MG63 (cell line): Measurements from ENCODE around the gene ECSIT. TPM values are rescaled to one million over a fixed set of nuclear protein-coding genes. Genes with fewer than 3 reads are reported as not detected.
"Not testable (repeated sequence)": the region's sequence is repeated elsewhere in the genome, so short reads cannot be mapped to it uniquely, and the experiment has no call there.

Experiments used
- DNase-seq: peaks from one replicate; pipeline ENCODE4 v3.0.0-alpha.2; 2020
- H3K27me3 ChIP-seq: fragments of 250-450 bp; sonication (Bioruptor Pico); 2 replicates; pipeline ENCODE4 v1.5.1; 2020; ENCODE audit warnings: mild to moderate bottlenecking, moderate library complexity
- H3K36me3 ChIP-seq: fragments of 250-450 bp; sonication (Bioruptor Pico); 2 replicates; pipeline ENCODE4 v1.5.1; 2020; ENCODE audit warnings: mild to moderate bottlenecking, moderate library complexity
- H3K4me3 ChIP-seq: fragments of 250-450 bp; sonication (Bioruptor Pico); 2 replicates; pipeline ENCODE4 v1.5.1; 2020; ENCODE audit warnings: mild to moderate bottlenecking, moderate library complexity
- H3K9me3 ChIP-seq: fragments of 250-450 bp; sonication (Bioruptor Pico); 2 replicates; pipeline ENCODE4 v1.5.1; 2020; ENCODE audit warnings: mild to moderate bottlenecking, moderate library complexity
- total RNA-seq: library from RNA; depleted of rRNA; stranded (reverse); fragments of >200 nt; shearing (Covaris generic); gene quantifications from 2 replicates; pipeline ENCODE4 v1.2.3, GENCODE V29; 2014; ENCODE audit warnings: low replicate concordance; rRNA removed

Gene ECSIT
- 139 and 196 TPM in 2 replicates for total RNA-seq

GRCh38 chr19:11528551-11529341, at the start of gene ECSIT:
ECSIT (minus strand) TSS chr19:11529134; CDS start chr19:11519170, 9,964 bp downstream.
- no peaks in the 10 kb centered on the region for H3K27me3 ChIP-seq
- peak; percentile 100 for DNase-seq
- peak within 1 kb of the TSS; percentile 93 for H3K4me3 ChIP-seq
- H3K9me3 ChIP-seq = no peaks in the 10 kb centered on the region
- peaks cover 27% of the 10 kb centered on the region for H3K36me3 ChIP-seq

GRCh38 chr19:11577451-11578257, 48.7 kb upstream of the ECSIT start, which contains the start of gene ACP5:
ACP5 (minus strand) TSS chr19:11577645; CDS start chr19:11577317, 328 bp downstream.
- H3K27me3 ChIP-seq = no peaks in the 10 kb centered on the region
- H3K9me3 ChIP-seq = no peaks in the 10 kb centered on the region
- no peak within 1 kb of the TSS for H3K4me3 ChIP-seq
- no peak for DNase-seq
- no peaks in the 10 kb centered on the region for H3K36me3 ChIP-seq

- no peak for DNase-seq
- H3K36me3 ChIP-seq = no peaks in the 10 kb centered on the region
- no peak overlapping the region for H3K4me3 ChIP-seq
- H3K9me3 ChIP-seq = no peaks in the 10 kb centered on the region
- H3K27me3 ChIP-seq = no peaks in the 10 kb centered on the region
Observed at GRCh38 chr19:11576227-11576626, 47.3 kb upstream of the ECSIT start.

- no peaks in the 10 kb centered on the region for H3K36me3 ChIP-seq
- H3K9me3 ChIP-seq = no peaks in the 10 kb centered on the region
- DNase-seq = no peak
- no peak overlapping the region for H3K4me3 ChIP-seq
- H3K27me3 ChIP-seq = no peaks in the 10 kb centered on the region
Observed at GRCh38 chr19:11574689-11575088, 45.8 kb upstream of the ECSIT start.

DNA sequence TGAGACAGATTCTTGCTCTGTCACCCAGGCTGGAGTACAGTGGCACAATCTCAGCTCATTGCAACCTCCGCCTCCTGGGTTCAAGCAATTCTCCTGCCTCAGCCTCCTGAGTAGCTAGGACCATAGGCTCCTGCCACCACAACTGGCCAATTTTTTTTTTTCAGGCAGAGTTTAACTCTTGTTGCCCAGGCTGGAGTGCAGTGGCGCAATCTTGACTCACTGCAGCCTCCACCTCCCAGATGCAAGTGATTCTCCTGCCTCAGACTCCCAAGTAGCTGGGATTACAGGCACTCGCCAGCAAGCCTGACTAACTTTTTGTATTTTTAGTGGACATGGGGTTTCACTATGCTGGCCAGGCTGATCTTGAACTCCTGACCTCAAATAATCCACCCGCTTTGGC, 44.8 kb upstream of the ECSIT start:
- not testable (repeated sequence) for H3K27me3 ChIP-seq, DNase-seq

DNA sequence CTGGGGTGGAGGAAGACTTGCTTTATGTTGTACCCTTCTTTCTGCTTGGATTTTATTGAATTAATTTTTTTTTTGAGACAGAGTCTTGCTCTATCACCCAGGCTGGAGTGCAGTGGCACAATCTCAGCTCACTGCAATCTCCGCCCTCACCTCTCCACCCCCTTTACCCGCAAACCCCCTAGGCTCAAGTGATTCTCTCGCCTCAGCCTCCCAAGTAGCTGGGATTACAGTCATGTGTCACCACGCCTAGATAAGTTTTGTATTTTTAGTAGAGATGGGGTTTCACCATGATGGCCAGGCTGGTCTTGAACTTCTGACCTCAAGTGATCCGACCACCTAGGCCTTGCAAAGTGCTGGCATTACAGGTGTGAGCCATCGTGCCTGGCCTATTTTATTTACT, 44.4 kb upstream of the ECSIT start:
- not testable (repeated sequence) for DNase-seq, H3K36me3 ChIP-seq, H3K9me3 ChIP-seq, H3K27me3 ChIP-seq, H3K4me3 ChIP-seq

More for the DNA sequence above, 44.8 kb upstream of the ECSIT start:
- not testable (repeated sequence) for H3K36me3 ChIP-seq, H3K9me3 ChIP-seq, H3K4me3 ChIP-seq

DNA sequence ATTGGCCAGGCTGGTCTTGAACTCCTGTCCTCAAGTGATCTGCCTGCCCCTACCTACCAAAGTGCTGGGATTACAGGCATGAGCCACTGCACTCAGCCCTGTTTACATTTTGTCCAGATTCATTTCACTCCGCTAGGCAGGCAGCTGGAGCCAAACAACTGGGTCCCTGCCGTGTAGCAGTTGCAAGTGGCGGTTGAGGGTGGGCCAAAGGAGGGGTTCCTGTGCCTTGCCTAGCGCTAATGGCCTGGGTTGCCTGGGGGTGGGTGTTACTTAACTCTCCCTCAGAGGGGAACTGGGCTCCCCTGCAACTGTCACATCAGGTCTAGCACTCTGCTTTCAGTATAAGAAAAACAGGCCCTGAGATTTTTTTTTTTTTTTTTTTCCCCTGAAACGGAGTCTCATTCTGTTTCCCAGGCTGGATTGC, 41.1 kb upstream of the ECSIT start:
- DNase-seq = no peak
- H3K9me3 ChIP-seq = no peaks in the 10 kb centered on the region
- no peak overlapping the region for H3K4me3 ChIP-seq
- no peaks in the 10 kb centered on the region for H3K36me3 ChIP-seq
- H3K27me3 ChIP-seq = no peaks in the 10 kb centered on the region

- no peaks in the 10 kb centered on the region for H3K9me3 ChIP-seq
- H3K27me3 ChIP-seq = no peaks in the 10 kb centered on the region
- DNase-seq = no peak
- H3K4me3 ChIP-seq = no peak overlapping the region
- H3K36me3 ChIP-seq = no peaks in the 10 kb centered on the region
Observed at GRCh38 chr19:11566164-11566563, 37.2 kb upstream of the ECSIT start.

DNA sequence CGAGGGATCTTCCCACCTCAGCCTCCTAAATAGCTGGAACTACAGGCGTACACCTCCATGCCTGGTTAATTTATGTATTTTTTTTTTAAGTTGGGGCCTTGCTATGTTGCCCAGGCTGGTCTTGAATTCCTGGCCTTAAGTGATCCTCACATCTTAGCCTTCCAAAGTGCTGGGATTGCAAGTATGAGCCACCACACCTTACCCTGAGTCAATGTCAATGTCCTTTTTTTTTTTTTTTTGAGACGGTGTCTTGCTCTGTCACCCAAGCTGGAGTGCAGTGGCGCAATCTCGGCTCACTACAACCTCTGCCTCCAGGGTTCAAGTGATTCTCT, 36.7 kb upstream of the ECSIT start:
- not testable (repeated sequence) for H3K27me3 ChIP-seq, H3K9me3 ChIP-seq, H3K36me3 ChIP-seq, DNase-seq, H3K4me3 ChIP-seq

DNA sequence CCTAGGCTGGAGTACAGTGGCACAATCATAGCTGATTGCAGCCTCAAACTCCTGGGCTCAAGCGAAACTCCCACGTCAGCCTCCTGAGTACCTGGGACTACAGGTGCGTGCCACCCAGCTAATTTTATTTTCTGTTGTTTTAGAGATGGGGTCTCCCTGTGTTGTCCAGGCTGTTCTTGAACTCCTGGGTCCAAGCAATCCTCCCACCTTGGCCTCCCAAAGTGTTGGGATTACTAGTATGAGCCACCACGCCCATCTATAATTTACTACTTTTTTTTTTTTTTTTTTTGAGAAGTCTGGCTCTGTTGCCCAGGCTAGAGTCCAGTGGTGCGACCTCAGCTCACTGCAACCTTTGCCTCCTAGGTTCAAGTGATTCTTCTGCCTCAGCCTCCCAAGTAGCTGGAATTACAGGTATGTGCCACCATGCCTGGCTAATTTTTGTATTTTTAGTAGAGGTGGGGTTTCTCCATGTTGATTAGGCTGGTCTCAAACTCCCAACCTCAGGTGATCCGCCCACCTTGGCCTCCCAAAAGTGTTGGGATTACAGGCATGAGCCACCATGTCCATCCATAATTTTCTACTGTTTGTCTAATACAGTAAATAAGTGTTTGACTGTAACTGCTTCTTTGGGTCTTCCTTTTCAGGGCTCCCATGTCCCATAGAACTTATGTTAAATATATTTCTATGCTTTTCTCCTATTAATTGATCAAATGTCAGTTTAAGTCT, 35.3 kb upstream of the ECSIT start:
- not testable (repeated sequence) for H3K4me3 ChIP-seq, H3K36me3 ChIP-seq, H3K9me3 ChIP-seq, DNase-seq, H3K27me3 ChIP-seq

- no peak overlapping the region for H3K4me3 ChIP-seq
- no peaks in the 10 kb centered on the region for H3K27me3 ChIP-seq
Observed at GRCh38 chr19:11563532-11563931, 34.6 kb upstream of the ECSIT start.

DNA sequence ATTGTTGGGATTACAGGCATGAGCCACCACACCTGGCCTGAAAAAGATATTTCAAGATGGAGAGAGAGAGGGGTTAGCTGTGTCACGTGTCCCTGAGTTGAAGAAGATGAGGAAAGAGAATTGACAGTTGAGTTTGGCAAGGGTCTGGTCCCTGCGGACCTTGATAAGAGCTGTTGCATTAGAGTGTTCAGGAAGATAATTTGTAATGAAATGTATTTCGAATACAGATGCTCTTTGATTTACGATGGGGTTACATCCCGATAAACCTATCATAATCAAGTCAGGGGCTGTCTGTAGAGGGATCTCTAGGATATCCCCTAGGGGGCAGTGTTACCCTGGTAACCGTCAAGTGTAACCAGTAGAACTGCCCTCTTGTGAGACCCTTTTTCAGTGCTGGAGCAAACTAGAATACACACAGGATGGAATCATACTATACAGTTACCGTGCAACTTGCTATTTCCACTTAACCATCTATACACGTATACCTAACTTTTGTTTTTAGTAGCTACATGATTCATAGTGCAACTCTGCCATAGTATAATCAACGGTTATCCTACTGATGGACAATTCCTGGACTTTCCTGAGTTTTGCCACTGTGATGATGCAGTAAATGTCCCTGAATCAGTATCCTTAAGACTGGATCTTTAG, 31.6 kb upstream of the ECSIT start:
- peak; percentile 65 for DNase-seq
- no peaks in the 10 kb centered on the region for H3K27me3 ChIP-seq
- H3K4me3 ChIP-seq = no peak overlapping the region; the same call in 1 of the 2 replicates

More at GRCh38 chr19:11563532-11563931, 34.6 kb upstream of the ECSIT start:
- Histone ChIP-seq H3K36me3 (no peaks in the 10 kb centered on the region), H3K9me3 (no peaks in the 10 kb centered on the region)
- no peak for DNase-seq

DNA sequence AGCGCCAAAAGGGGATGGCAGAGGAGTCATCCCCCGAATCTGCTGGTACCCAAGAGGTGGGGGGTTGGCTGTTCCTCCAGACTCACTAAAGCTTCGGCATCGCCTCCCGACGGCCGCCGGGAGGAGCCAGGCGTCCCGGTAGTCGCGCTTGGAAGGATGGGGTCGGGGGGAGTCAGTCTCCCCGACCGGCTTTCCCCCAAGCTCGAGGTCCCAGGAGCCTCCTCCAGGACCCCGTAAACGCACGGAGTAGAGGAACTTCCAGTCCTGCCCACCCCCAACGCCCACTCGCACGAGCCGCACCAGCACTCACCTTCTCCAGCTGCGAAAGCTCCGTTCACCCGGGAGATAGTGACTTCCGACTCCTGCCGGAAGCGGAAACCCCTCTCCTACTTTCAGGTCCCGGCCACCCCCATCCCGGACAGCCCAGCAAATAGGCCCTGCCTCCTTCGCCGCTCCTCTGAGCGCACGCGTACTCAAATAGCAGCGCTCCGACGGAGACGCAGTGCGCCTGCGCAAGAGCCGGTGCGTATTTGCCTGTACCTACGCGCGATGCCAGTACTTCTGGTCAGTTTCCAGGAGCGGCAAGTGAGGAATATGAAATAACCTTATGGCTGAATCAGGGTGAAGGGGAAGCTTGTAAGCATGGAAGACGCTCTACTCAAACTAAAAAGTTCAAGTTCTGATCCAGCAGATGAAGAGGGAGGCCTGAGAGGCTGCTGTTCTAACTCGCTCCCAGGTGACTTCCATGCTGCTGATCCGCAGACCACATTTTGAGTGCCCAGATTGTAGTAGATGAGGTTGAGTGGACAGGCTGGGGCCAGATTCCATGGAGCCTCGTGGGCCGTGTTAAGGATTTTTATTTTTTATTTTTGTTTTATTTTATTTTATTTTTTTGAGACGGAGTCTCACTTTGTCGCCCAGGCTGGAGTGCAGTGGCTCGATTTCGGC, 30.2 kb upstream of the ECSIT start, which contains the start of gene ELOF1:
TSS of gene ELOF1 (minus strand) at position 350 of the 948 bp plus-strand sequence. CDS start 4,883 bp downstream, outside the sequence.
- Histone ChIP-seq H3K9me3 (no peaks in the 10 kb centered on the region), H3K36me3 (peaks cover 24% of the 10 kb centered on the region), H3K4me3 (peak within 1 kb of the TSS; percentile 86), H3K27me3 (no peaks in the 10 kb centered on the region)
- DNase-seq = peak; percentile 100

More for the DNA sequence above, 31.6 kb upstream of the ECSIT start:
- Histone ChIP-seq H3K36me3 (peaks cover 16% of the 10 kb centered on the region), H3K9me3 (no peaks in the 10 kb centered on the region)

DNA sequence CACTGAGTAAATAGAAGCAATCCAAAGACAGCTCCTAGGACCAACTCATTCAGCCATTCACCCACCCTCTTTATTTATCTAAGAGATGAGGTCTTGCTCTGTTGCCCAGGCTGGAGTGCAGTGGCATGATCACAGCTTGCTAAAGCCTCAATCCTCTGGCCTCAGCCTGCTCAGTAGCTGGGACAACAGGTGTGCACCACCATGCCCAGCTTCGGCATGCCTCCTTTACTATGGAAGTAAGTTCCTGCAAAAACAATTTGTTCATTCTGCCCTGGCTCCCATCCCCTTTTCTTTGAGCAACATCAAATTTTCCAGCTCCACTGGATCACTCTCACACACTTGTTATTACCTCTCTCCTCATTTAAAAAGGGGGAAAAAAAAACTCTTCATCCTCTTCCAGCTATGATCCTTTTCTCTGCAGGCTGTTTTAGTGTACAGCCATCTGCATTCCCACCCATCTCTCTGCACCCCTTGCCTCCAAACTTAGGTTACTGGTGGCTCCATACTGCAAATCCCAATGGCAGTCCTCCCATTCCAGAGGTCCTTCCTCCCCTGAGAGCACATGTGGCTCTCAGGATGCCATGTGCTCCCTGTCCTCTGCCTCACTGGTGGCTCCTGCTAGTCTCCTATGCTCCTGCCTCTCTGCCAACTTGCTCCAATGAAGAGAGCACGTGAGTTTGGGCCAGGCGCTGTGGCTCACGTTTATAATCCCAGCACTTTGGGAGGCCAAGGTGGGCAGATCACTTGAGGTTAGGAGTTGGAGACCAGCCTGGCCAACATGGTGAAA, 27.9 kb upstream of the ECSIT start:
- DNase-seq = no peak
- Histone ChIP-seq H3K27me3 (no peaks in the 10 kb centered on the region), H3K9me3 (no peaks in the 10 kb centered on the region), H3K4me3 (no peak overlapping the region), H3K36me3 (peaks cover 48% of the 10 kb centered on the region)

- H3K36me3 ChIP-seq = peaks cover 49% of the 10 kb centered on the region
- H3K9me3 ChIP-seq = no peaks in the 10 kb centered on the region
- H3K27me3 ChIP-seq = no peaks in the 10 kb centered on the region
- no peak for DNase-seq
- H3K4me3 ChIP-seq = no peak overlapping the region
Observed at GRCh38 chr19:11555246-11555645, 26.3 kb upstream of the ECSIT start.
